Measurements from ENCODE around the gene UBE2O. TPM values are rescaled to one million over a fixed set of nuclear protein-coding genes. Genes with fewer than 3 reads are reported as not detected.

UBE2O gene
- total RNA-seq, 1 experiment from 2014 or later, result 64.7 TPM

- no peak overlapping the region for H3K27ac ChIP-seq (ENCODE audit: low read length)
- H3F3A ChIP-seq (ENCODE audit: low read length, unreplicated experiment), result no peaks in the 10 kb centered on the region
- H3K4me2 ChIP-seq (ENCODE audit: low read length), result no peak overlapping the region
- no TSS peak for BruUV-seq (replicated peaks)
- H2AFZ ChIP-seq (ENCODE audit: low read length), result no peak overlapping the region
- H3K36me3 ChIP-seq (ENCODE audit: low read depth, low read length), result no peaks in the 10 kb centered on the region
- no peaks in the 10 kb centered on the region for H4K20me1 ChIP-seq (ENCODE audit: low read length)
- ATAC-seq, result no peak
- no peaks in the 10 kb centered on the region; the same call in 1 of the 2 replicates for H3K4me1 ChIP-seq (ENCODE audit: insufficient read depth, low read length)
- TF ChIP-seq EZH2 (IDR thresholded peaks at IDR 0.05; ENCODE audit: low read length, unreplicated experiment) (no peak), EZH2phosphoT487 (IDR thresholded peaks at IDR 0.05; ENCODE audit: borderline replicate concordance, low read length) (no peak)
- TF ChIP-seq, protein P1, sequence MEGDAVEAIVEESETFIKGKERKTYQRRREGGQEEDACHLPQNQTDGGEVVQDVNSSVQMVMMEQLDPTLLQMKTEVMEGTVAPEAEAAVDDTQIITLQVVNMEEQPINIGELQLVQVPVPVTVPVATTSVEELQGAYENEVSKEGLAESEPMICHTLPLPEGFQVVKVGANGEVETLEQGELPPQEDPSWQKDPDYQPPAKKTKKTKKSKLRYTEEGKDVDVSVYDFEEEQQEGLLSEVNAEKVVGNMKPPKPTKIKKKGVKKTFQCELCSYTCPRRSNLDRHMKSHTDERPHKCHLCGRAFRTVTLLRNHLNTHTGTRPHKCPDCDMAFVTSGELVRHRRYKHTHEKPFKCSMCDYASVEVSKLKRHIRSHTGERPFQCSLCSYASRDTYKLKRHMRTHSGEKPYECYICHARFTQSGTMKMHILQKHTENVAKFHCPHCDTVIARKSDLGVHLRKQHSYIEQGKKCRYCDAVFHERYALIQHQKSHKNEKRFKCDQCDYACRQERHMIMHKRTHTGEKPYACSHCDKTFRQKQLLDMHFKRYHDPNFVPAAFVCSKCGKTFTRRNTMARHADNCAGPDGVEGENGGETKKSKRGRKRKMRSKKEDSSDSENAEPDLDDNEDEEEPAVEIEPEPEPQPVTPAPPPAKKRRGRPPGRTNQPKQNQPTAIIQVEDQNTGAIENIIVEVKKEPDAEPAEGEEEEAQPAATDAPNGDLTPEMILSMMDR (conservative IDR thresholded peaks at IDR 0.05; ENCODE audit: low read depth, low read length), result no peak
- ChIA-PET POLR2A (ENCODE audit: unreplicated experiment) (interaction anchor here (0.5 kb wide), 1 partner anchor 53 kb away, joined by 7 read pairs; no protein-coding TSS in a partner anchor), CTCF (no interaction called here)
- intact Hi-C loops (cut with micrococcal nuclease), result no loop called here
- no peaks in the 10 kb centered on the region for H3K9me2 ChIP-seq (replicated peaks; ENCODE audit: low read length)
- no peak overlapping the region for H3K9ac ChIP-seq (ENCODE audit: low read length)
- no peaks in the 10 kb centered on the region for H3K9me3 ChIP-seq (ENCODE audit: low read length)
- H3K27me3 ChIP-seq (ENCODE audit: low read length), result no peaks in the 10 kb centered on the region
- DNase-seq, result no peak
- no peaks in the 10 kb centered on the region for H3K79me2 ChIP-seq (ENCODE audit: low read length)
- H3K4me3 ChIP-seq (ENCODE audit: low read length), result no peak overlapping the region
These were observed 26.0 kb upstream of the UBE2O start for GRCh38 chr17:76478730-76479514.

DNA sequence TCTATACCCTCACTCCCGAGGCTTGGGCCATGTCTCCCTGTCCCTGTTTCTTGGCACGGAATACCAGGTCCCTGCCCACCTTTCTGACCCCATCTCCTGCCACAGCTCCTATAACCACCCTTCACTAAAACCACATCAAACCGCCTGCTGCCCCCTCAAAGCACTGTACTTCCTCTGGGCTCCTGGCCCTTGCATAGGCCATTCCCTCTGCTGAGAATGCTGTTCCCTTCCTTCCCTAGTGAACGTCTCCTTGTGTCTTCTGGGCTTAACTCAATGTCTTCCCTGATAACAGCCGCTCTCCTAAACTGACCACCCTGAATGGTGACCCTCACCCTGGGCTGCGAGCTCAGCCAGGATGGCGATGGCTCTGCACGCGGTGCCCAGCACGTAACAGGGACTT is 25.1 kb upstream of the UBE2O start:
- CTCF ChIA-PET, result no interaction called here
- no peak overlapping the region for H3K4me3 ChIP-seq (ENCODE audit: low read length)
- no peaks in the 10 kb centered on the region for H3K27me3 ChIP-seq (ENCODE audit: low read length)
- H3K79me2 ChIP-seq (ENCODE audit: low read length), result no peaks in the 10 kb centered on the region
- POLR2A ChIA-PET (ENCODE audit: unreplicated experiment), result no interaction called here
- DNase-seq (no peak), ATAC-seq (no peak)
- H3K36me3 ChIP-seq (ENCODE audit: low read depth, low read length), result no peaks in the 10 kb centered on the region; the same call in 1 of the 2 replicates
- intact Hi-C loops (cut with micrococcal nuclease), result no loop called here
- H3K9me3 ChIP-seq (ENCODE audit: low read length), result no peaks in the 10 kb centered on the region
- no TSS peak for BruUV-seq (replicated peaks)
- H3K9ac ChIP-seq (ENCODE audit: low read length), result no peak overlapping the region
- no peak overlapping the region for H2AFZ ChIP-seq (ENCODE audit: low read length)
- no peak overlapping the region for H3K4me2 ChIP-seq (ENCODE audit: low read length)
- no peak overlapping the region for H3K27ac ChIP-seq (ENCODE audit: low read length)
- TF ChIP-seq, protein P1 (conservative IDR thresholded peaks at IDR 0.05; ENCODE audit: low read depth, low read length), result no peak
- TF ChIP-seq EZH2phosphoT487 (IDR thresholded peaks at IDR 0.05; ENCODE audit: borderline replicate concordance, low read length) (no peak), EZH2 (IDR thresholded peaks at IDR 0.05; ENCODE audit: low read length, unreplicated experiment) (no peak)
- no peaks in the 10 kb centered on the region; the same call in 1 of the 2 replicates for H3K4me1 ChIP-seq (ENCODE audit: insufficient read depth, low read length)
- H3F3A ChIP-seq (ENCODE audit: low read length, unreplicated experiment), result no peaks in the 10 kb centered on the region
- no peaks in the 10 kb centered on the region for H3K9me2 ChIP-seq (replicated peaks; ENCODE audit: low read length)
- H4K20me1 ChIP-seq (ENCODE audit: low read length), result no peaks in the 10 kb centered on the region

GRCh38 chr17:76477576-76477975 is 24.6 kb upstream of the UBE2O start:
- Histone ChIP-seq H4K20me1 (ENCODE audit: low read length) (no peaks in the 10 kb centered on the region), H3K9me3 (ENCODE audit: low read length) (no peaks in the 10 kb centered on the region), H3K4me3 (ENCODE audit: low read length) (no peak overlapping the region), H3K4me2 (ENCODE audit: low read length) (no peak overlapping the region), H3K79me2 (ENCODE audit: low read length) (no peaks in the 10 kb centered on the region), H3K9me2 (replicated peaks; ENCODE audit: low read length) (no peaks in the 10 kb centered on the region), H3K9ac (ENCODE audit: low read length) (no peak overlapping the region), H2AFZ (ENCODE audit: low read length) (no peak overlapping the region), H3K27ac (ENCODE audit: low read length) (no peak overlapping the region), H3K4me1 (ENCODE audit: insufficient read depth, low read length) (no peaks in the 10 kb centered on the region; the same call in 1 of the 2 replicates), H3F3A (ENCODE audit: low read length, unreplicated experiment) (no peaks in the 10 kb centered on the region), H3K36me3 (ENCODE audit: low read depth, low read length) (no peaks in the 10 kb centered on the region; the same call in 1 of the 2 replicates), H3K27me3 (ENCODE audit: low read length) (no peaks in the 10 kb centered on the region)
- CTCF ChIA-PET, result no interaction called here
- DNase-seq (no peak), ATAC-seq (peak; percentile 22; the same call in 1 of the 2 replicates)
- intact Hi-C loops (cut with micrococcal nuclease), result no loop called here
- TF ChIP-seq EZH2 (IDR thresholded peaks at IDR 0.05; ENCODE audit: low read length, unreplicated experiment) (no peak), EZH2phosphoT487 (IDR thresholded peaks at IDR 0.05; ENCODE audit: borderline replicate concordance, low read length) (no peak)
- TF ChIP-seq, protein P1 (conservative IDR thresholded peaks at IDR 0.05; ENCODE audit: low read depth, low read length), result no peak
- POLR2A ChIA-PET (ENCODE audit: unreplicated experiment), result no interaction called here
- no TSS peak for BruUV-seq (replicated peaks)

All from PC-3 (cell line).